ENCODE measurements around the gene PCDH9. TPM values are rescaled to one million over a fixed set of nuclear protein-coding genes. Genes with fewer than 3 reads are reported as not detected.

The PCDH9 gene
- total and polyA plus RNA-seq, 8 donors: 0.46 to 3.8 (median 1.5) TPM

- no peak overlapping the region for H3K4me3 ChIP-seq
- intact Hi-C loops (cut with DNase I): no loop called here
- DNase-seq: no peak
Observed at GRCh38 chr13:66322936-66323335, 907.2 kb downstream of the PCDH9 start.

GRCh38 chr13:66322193-66322740 is 907.9 kb downstream of the PCDH9 start:
- intact Hi-C loops (cut with DNase I): no loop called here
- no peak for TF ChIP-seq CTCF (IDR thresholded peaks at IDR 0.05)
- DNase-seq (no peak), ATAC-seq (no peak), FAIRE-seq (no peak)
- Histone ChIP-seq H3K9me3 (no peaks in the 10 kb centered on the region), H3K27ac (no peak overlapping the region), H3K4me1 (no peaks in the 10 kb centered on the region), H3K4me3 (no peak overlapping the region), H3K36me3 (no peaks in the 10 kb centered on the region), H3K27me3 (no peaks in the 10 kb centered on the region)
- WGBS, 2 donors: 51 to 58% methylated on average over 4 of the region's 4 CpGs

More at GRCh38 chr13:66322936-66323335, 907.2 kb downstream of the PCDH9 start:
- FAIRE-seq (no peak), ATAC-seq (no peak)
- Histone ChIP-seq H3K4me1 (no peaks in the 10 kb centered on the region), H3K36me3 (no peaks in the 10 kb centered on the region), H3K27ac (no peak overlapping the region), H3K9me3 (no peaks in the 10 kb centered on the region), H3K27me3 (no peaks in the 10 kb centered on the region)
- no peak for TF ChIP-seq CTCF (IDR thresholded peaks at IDR 0.05)
- WGBS, 2 donors: 14 to 22% methylated on average over 2 of the region's 2 CpGs

GRCh38 chr13:66314911-66315310 is 915.2 kb downstream of the PCDH9 start:
- no peak overlapping the region for H3K27ac ChIP-seq
- 59 to 73% methylated on average over 3 of the region's 3 CpGs for WGBS, 2 donors
- intact Hi-C loops (cut with DNase I): no loop called here
- peaks cover 3 to 17% (median 10%) of the 10 kb centered on the region in 3 donors for H3K4me1 ChIP-seq
- FAIRE-seq: no peak
- H3K27me3 ChIP-seq: peaks cover 0 to 3% (median 2%) of the 10 kb centered on the region in 4 donors
- no peaks in the 10 kb centered on the region for H3K9me3 ChIP-seq
- H3K4me3 ChIP-seq: no peak overlapping the region
- no peak for TF ChIP-seq CTCF (IDR thresholded peaks at IDR 0.05)
- no peaks in the 10 kb centered on the region for H3K36me3 ChIP-seq
- ATAC-seq: no peak
- DNase-seq: no peak

- Histone ChIP-seq H3K9me3 (no peaks in the 10 kb centered on the region), H3K4me1 (peaks cover 3 to 17% (median 10%) of the 10 kb centered on the region in 3 donors), H3K4me3 (no peak overlapping the region), H3K27ac (no peak overlapping the region), H3K36me3 (no peaks in the 10 kb centered on the region), H3K27me3 (peaks cover 0 to 9% (median 6%) of the 10 kb centered on the region in 4 donors)
- FAIRE-seq (no peak), ATAC-seq (peak in 1 of 4 donors; percentile 35), DNase-seq (no peak)
- TF ChIP-seq CTCF (IDR thresholded peaks at IDR 0.05): no peak
- 39 to 44% methylated on average over 3 of the region's 3 CpGs for WGBS, 2 donors
- intact Hi-C loops (cut with DNase I): no loop called here
Observed at GRCh38 chr13:66313413-66313812, 916.7 kb downstream of the PCDH9 start.

- FAIRE-seq: peak; percentile 86
- peak; percentile 90 to 95 (median 94) for ATAC-seq
- TF ChIP-seq CTCF (IDR thresholded peaks at IDR 0.05): no peak
- Histone ChIP-seq H3K4me1 (peaks cover 3 to 17% (median 10%) of the 10 kb centered on the region in 3 donors), H3K36me3 (no peaks in the 10 kb centered on the region), H3K9me3 (no peaks in the 10 kb centered on the region), H3K27ac (no peak overlapping the region), H3K27me3 (peaks cover 0 to 9% (median 6%) of the 10 kb centered on the region in 4 donors), H3K4me3 (no peak overlapping the region)
- intact Hi-C loops (cut with DNase I): no loop called here
- WGBS, 2 donors: 32 to 38% methylated on average over 10 of the region's 10 CpGs
- peak in 3 of 6 donors; percentile 15 to 44 (median 30) for DNase-seq
Observed at GRCh38 chr13:66312312-66313087, 917.6 kb downstream of the PCDH9 start.
